GM18520 (cell line): ENCODE measurements around the gene RAD23B.

Experiments used
- ATAC-seq: cut with Tn5 transposase; IDR thresholded peaks from one replicate; pipeline ENCODE4 v1.9.1; 2021; ENCODE audit not compliant: unreplicated experiment

Gene RAD23B

DNA sequence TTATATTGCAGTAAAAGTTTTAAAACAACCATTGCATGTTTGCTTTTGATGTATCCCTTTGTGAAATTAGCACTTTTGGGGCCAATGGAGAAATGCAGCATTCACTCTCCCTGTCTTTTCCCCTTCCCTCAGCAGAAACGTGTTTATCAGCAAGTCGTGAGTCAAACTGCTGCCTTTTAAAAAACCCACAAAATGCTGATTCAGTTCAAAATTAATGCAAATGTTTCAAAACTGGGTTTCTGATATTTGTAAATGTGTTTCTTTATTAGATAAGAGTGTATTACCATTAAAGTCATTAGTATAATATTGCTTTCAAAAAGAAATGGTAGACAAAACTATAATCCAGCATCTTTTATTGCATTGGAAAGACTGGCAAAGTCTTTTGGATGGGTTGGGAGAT lies 47.3 kb downstream of the RAD23B start:
- no peak for ATAC-seq

DNA sequence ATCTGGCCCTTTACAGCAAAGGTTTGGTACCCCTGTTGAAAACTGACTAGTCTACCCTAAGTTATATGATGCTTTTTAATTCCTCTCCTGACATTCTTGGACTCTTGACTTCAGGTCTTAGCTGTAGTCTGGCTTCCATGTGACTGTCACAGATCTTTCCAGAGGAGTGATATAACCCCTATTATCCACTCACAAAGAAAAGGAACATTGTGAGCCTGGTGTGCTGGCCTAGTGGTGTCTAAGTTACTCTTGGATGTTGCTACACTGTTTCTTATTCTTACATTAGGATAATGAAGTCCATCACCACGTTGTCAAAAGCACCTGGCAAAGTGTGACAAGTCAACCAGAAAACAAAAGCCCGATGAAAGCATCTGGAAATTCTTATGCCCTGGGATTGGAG lies 49.8 kb downstream of the RAD23B start:
- ATAC-seq = no peak

DNA sequence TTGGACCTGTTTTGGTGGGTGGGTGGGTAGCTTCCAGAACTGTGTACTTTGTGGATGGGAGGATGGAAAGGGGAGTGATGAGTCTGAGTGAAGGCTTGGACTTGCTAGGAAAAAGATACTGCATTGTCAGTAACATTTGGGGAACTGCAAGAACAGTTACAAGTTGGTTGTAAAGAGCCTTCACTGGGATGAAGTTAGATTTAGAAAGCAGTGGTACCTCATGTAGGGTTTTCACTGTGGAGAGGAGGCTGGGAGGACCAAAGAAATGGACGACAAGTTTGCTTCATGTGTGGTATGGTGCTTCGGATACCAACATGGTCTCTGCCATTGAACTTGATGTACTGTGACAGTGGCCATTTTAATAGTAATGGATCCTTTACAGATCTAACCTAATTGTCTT lies 50.3 kb downstream of the RAD23B start:
- no peak for ATAC-seq

DNA sequence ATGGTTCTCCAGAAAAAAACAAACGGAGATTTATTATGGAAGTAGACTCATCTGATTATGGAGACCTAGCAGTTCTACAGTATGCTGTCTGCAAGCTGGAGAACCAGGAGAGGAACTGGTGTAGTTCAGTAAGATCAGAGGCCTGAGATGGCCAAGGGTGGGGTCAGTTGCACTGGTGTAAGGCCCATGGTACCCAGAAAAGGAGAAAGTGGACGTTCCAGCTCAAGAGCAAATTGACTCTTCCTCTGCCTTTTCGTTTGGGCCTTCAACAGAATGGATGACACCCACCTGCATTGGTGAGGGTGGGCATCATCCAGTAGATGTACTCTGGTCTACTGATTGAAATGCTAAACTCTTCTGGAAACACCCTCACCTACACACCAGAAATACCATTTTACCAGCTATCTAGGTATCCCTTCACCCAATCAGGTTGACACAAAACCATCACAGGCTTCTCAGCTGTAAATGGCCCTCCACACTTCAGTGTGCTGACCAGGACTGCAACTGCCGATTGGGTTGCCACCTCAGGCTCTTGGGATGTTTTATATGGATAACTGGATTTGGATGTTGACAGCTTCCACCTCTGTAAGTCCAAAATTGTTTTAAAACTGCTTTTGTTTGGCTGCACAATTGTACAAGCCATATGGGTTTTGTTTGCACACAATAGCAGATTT lies 51.2 kb downstream of the RAD23B start:
- ATAC-seq = no peak

DNA sequence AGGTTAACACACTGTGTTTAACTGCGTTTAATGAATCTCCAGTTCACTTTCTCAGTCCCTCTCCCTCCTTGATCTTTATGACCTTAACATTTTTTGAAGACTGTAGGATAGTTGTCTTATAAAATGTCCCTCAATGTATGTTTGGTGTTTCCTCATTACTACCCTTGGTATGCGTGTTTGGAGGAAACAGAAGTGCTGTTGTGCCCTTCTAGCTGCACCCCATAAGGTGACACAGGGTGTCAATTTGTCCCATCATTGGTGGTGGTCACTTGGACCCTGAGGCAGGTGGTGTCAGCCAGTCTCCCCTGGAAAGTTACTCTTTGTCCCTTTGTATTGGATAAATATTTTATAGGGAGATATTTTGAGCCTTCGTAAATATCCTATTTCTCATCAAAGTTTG lies 52.3 kb downstream of the RAD23B start:
- no peak for ATAC-seq

DNA sequence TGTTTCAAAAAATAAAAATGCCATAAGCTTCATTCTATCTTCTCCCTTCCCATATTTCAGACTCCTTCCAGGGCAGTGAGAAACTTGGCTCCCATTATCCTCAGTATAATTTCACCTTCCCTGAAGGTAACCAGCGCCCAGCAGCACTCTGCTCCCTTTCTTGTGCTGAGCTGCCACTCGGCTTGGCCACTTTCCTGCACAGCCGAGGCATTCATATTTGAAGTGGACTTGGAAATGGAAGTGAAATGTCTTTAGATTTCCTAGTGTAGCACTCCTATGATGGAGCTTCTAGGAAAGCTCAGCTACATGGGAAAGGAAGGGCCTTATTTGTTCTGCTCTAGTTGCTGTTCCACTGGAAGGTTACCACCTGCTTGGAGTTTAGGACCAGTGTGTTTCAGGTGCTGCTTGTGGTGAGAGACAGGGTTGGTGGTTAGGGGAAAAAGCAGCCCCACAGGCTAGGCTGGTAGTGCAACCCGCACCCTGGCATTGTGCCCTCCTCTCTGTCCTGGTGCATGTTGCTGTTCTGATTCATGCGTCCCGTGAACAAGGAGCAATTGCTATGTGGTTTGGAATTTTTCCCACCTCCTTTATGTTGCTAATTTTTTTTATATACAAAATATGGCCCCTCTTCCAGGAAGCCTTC lies 53.8 kb downstream of the RAD23B start:
- ATAC-seq = no peak

DNA sequence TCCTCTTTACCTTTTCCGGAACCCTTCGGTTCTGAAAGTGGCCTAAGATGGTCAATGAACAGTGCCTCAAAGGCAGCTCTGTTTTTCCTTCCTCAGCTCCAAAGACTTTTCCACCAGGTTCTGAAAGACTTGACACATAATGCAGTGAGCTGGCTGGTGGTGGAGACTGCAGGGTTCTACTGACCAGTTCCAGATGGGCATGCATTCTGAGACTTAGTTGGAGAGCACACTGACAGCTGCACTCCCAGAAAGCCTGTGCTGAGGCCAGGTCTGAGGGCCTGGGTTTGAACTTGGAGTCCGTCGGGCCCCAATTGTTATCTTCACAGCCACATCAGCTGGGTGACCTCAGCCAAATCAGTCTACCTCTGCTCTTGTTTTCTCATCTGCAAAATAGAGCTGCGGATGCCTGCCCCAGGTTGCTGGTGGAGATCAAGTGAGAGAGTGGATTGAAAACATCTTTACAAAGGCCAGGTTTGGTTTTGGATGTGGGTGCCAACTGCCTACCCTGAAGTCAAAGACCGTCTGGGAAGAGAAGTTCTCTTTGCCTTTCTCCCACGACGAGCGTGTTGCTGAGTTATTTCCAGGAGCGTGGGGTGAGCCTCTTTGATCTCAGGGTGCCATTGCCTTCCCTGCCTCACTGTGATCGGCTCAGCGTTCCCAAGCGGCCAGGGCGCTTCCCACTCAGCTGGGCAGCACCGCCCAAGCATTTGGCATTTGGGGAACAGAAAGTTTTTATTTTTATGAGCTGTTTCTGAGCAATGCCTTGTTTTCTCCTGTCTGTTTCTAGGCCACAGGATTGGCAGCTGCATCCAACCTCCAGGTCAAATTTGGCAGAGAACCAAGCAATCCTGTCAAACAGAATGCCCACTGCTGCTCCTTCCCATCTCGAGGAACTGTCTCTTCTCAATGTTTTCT lies 54.9 kb downstream of the RAD23B start:
- ATAC-seq = no peak

DNA sequence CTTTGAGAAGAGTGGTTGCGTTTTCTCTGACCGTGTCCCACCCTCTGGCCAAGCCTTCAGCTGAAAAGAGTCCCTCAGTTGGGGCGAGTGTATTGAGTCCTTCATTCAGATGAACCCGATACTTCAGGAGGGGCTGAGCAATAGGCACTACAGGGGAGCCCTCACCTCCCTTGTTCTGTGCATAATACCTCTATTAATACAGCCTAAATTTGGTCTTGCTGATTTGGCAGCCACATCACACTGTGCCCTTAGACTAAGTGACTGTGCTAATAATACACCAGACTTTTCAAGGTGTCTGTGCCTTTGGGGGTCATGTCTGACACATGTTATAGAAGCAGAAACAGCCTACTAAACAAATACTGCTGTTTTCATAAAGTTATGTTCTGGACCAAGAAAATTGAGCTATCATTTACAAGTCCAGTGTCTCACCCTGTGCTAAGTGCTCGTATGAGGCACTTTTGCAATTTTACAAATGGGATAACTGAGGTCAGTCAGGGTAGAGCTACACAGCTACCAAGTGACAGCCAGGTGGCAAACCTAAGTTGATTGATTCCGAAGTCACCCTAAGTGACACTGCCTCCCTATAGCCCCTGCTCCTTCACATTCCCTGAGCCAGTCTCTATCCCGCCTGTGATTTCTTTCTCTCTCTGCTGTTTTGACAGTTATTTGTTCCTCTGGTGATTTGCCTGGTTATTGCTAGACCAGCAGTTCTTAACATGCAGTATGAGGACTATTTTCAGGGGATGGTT lies 56.0 kb downstream of the RAD23B start:
- no peak for ATAC-seq

DNA sequence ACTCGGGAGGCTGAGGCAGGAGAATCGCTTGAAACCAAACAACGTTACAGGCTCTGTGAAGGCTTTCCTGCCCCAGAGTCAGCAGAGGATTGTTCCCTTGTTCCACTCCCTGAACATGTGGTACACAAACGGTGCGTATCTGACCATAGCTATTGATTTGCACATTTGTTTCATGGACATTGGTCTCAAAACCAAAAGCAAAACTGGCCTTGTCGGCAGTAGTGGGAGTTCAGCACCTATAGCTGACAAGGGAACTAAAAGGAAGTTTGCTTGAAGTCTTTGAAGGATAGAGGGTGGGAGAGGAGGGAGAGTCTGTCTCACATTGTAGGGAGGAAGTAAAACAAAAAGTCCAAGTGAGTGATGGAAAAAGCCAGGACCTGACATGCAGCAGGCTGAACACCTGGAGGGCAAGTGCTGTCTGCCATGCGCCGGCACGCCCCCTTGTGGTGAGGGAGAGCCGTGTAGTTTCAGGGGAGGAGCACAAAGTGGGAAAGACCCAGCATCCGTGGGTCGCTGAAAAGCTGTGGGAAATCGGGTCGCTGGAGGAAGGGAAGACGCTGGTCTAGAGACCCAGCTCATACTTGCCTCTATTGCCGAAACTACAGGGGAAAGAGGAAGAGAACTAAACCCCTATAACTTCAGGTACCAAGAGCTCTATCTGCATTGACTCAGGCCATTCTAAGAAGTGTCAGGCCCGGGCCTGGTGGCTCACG lies 58.0 kb downstream of the RAD23B start:
- ATAC-seq = peak; percentile 65

DNA sequence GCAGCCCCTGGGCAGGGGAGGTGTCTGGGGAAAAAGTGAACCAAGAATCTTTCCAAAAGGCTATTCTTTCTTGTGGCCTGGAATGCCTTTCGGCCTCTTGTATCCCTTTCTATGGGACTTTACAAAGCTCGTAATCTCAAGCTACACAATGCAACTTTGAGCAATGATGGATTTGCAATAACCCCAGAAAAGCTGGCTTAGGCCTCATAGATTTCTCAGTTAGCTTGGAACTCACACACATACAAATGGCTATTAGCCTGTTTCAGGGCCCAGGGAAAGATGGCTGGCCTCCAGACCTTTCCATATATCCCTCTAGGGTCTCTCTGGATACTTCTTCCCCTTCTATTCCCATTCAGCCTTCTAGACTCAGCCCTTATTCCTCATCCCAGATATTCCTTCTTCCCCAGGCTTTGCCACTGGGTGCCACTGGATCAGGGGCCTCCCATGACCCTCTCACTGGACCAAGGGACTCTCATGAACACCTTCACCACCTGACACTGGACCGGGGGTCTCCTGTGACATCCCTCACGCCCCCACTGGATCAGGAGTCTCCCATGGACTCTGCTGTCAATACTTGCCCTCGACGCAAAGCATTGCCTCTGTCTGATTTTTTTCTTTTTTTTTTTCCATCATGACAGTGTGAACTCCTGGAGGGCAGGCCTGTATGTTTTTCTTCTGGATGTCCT lies 59.5 kb downstream of the RAD23B start:
- ATAC-seq = no peak

DNA sequence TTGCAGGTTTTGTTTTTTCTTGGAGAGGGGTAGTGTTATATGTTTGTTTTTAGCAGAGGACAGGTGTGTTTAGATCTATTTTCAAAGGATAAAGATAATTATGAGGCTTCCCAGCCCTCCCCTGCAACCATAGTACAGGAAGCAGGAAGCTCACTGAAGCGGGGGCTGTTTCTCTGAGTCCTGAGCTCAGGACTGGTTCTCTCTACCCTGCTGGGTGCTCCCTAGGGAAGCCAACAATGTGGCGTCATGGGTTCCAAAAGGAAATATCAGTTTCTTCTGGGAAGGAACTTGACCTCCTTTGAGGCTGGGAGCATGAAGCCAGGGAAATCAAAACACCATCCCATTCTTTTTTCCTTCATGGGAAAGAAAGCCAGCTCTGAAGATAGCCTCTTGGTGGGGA lies 62.2 kb downstream of the RAD23B start:
- no peak for ATAC-seq

DNA sequence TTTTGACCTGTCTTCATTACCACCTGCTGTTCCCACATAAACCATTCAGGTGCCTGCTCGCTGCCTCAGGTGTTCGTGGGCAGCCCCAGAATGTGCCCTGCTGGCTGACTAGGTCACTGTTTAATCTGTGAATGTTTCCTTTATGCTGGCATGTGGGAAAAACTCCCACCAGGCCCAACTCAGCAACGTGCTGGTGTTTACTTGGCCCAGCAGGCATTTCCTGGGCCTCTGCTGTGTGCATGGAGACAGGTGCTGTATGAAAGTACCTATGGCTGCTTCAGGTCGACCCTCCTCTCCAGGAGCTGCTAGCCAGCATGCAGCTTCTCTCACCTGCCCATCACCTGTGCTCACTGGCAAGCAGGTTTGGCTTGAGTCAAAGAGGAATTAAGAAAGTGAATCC lies 65.8 kb downstream of the RAD23B start:
- no peak for ATAC-seq

DNA sequence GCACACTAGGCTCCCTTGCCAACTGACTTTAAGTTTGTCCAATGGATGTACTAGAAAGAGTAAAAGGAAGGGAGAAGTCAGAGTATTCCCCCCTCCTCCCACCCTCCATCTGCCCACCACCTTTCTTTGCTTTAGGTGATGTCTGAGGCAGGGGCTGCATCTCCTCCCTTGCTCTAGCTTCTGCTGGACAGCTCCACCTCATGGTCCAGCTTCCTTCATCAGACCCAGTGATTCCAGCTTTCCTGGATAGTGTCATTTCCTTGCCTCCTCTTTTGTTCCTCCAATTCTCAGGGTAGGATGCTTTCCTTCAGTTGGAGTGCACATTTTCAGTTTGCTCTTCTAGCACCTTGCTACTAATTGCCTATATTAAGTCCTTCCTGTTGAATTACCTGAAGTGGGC lies 67.4 kb downstream of the RAD23B start:
- ATAC-seq = no peak

DNA sequence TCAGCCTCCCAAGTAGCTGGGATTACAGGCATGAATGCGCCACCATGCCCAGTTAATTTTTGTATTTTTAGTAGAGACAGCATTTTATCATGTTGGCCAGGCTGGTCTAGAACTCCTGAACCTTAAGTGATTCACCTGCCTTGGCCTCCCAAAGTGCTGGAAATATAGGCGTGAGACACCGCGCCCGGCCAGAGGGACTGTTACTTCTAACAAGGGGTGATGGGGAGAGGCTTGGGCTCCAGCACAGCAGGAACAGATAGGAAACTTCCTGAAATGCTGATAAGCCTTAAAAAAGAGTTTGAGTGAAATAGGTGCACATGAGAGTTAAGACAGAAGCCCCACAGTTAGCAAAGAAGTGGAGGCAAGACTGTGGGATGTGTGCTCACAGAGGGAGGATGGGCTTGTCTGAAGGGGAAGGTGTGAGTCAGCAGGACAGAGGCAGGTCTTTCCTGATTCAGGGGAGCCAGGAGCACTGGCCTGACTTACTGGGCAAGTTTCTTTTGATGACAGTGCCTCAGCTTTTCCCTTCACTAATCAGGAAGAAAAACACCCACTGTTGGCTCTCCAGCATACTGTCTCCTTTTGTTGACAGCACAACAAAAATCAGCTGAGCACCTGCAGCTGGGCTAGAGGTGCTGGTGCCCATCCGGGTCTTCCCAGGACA lies 68.4 kb downstream of the RAD23B start:
- ATAC-seq = no peak

DNA sequence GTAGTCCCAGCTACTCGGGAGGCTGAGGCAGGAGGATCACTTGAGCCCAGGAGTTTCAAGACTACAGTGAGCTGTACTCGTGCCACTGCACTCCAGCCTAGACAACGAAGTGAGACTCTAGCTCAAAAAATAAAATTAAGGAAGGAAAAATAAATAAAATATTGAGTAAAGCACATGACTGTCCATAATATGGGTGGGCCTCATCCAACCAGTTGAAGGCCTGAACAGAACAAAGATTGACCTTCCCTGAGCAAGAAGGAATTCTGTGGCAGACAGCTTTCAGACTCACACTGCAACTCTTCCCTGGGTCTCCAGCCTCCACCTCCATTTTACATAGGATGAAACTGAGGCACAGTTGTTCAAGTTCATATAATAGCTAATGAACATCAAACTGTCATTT lies 72.3 kb downstream of the RAD23B start:
- no peak for ATAC-seq

DNA sequence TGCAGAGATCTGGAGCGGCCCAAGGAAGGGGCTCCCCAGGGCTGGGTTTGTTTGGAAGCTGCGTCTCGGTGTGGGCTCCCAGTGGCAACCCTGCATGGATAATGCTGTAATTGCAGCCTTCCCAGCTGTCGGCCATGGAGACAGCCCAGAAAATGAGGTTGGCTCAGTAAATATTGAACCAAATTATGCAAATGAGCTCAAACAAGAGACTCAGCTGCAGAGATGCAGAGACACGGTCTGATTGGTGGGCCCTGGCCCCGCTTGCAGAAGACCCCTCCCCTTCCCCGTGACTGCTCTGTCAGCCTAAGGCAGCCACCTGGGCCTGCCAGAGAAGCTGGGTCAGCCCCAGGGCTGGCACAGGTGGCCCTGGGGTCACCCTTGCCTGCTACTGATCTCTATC lies 75.9 kb downstream of the RAD23B start:
- ATAC-seq = no peak

DNA sequence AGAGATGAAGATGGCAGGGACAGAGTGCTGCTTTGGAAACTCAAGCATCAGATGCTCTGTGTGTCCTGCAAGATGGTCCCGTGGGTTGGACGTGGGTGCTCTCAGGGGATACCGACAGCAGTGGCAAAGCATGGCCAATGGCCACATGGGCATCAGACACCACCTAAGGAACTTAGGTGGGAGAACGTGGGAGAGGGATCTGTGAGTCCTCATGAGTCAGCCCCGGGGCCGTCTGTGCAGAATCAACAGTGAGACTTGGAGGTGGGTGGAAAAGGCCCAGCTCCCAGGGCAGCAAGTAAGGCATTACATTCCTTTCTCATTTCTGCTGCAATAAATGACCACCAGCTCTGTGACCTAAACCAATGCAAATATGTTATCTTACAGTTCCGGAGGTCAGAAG lies 77.0 kb downstream of the RAD23B start:
- ATAC-seq = no peak

DNA sequence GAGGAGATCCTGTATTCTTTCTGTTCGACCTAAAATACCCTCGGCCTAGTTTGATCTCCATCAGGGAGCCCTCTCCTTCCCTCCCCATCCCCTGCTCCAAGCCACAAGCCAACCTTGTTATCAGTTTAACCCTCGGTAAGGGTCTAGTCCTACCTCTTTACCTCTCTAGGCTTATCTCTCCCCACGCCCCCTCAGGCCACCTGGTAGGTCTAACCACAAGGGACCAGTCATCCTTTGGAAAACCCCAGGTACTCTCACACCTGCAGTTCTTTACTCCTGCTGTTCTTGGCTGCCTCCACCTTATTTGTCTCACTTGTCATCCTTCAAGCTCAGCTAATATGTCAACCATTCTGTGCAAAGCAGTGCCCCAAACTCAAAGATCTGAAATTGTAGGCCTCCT lies 78.7 kb downstream of the RAD23B start:
- no peak for ATAC-seq

DNA sequence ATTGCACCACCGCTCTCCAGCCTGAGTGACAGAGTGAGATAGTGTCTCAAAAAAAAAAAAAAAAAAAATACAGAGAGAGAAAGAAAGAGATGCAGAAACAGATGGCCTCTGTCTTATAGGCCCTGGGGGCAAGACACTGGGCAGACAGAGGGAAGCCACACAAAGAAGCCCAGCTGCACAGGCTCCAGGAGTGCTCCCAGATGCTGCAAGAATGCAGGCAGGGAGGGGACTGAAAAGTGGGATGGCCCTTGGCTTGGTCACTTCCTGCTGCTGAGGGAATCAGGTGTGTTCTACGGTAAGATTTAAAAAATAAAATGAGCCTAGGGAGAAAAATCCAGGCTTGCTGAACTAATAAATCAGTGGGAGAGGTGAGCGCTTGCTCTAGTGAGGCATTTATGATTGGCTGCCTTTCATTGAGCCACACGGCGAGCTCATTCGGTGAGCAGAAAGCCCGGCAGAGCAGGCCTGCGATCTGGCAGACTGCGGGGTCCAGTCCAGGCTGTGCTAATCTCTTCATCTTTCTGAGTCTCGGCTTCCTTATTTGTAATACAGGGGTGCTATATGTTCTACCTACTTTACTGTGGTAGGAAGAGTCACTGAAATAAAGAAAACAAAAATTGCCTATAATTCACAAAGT lies 80.6 kb downstream of the RAD23B start:
- no peak for ATAC-seq
